ENCODE measurements around the gene ZNF253. TPM values are rescaled to one million over a fixed set of nuclear protein-coding genes. Genes with fewer than 3 reads are reported as not detected.

The ZNF253 gene
- 44.7 and 58.2 TPM in 2 replicates for total RNA-seq (2014; rRNA removed; shearing (Covaris generic))
- 17.6 and 31.4 TPM in 2 replicates for polyA plus RNA-seq (2016; fragmentation: Nextera tagmentation; extraction: Ambion mirVana)
- long read RNA-seq, transcript ZNF253-203 (4 exons, 3,519 nt) = major isoform, 11 of 16 reads
- long read RNA-seq, partial matches to known transcripts = 0 of 16 reads
- long read RNA-seq, other reads (novel, unspliced or antisense) = 3 of 16 reads

DNA sequence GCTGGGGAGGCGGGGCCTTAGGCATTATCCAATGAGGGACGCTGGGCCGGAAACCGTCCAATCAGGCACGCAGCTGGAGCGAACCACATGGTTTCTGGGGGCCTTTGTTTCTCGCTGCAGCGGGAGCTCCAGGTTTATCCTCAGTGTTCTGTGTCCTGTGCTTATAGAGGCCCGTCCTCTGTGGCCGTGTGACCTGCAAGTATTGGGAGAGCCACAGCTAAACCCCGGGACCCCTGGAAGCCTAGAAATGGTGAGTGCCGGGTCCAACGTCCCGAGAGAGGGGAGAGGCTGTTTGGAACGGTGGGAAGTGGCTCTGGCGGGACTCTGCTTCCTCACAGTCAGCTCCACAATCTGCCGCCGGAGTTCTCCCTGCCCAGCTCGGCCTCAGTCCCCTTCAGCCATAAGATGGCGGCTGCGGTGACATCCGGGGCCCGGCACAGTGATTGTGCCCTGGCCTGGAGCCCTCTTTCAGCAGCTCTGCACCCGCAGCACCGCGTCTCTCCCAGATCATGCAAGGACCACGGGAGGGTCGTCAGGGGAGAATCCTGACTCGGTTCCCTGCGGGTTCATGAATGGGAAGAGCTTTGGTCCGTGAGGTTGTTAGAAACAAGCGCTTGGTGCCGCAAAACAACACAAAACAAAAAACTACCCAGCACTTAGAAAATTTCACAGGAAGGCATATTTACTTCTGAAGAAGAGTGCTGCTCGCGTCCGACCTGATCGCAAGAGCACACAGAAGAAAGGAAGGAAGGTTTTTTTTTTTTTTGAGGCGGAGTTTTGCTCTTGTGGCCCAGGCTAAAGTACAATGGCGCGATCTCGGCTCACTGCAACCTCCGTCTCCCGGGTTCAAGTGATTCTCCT lies at the start of gene ZNF253:
Gene ZNF253 (plus strand): TSS at position 133 of the 861 bp plus-strand sequence. CDS start 115 bp downstream, at position 248.
- Mint-ChIP-seq H3K27ac (peak within 1 kb of the TSS; percentile 100), H3K4me1 (peaks cover 21% of the 10 kb centered on the region), H3K9me3 (peaks cover 3% of the 10 kb centered on the region; the same call in 2 of the 3 replicates), H3K36me3 (ENCODE audit: low read depth) (peaks cover 27% of the 10 kb centered on the region), H3K27me3 (ENCODE audit: insufficient read depth, low read depth, poor library complexity) (peaks cover 7% of the 10 kb centered on the region), H3K4me3 (peak within 1 kb of the TSS; percentile 97)
- DNase-seq (ENCODE audit: low spot score) = peak; percentile 100
- H3F3A ChIP-seq (replicated peaks; ENCODE audit: low read depth) = no peaks in the 10 kb centered on the region
- ATAC-seq = peak; percentile 81
- H3K36me3 ChIP-seq (ENCODE audit: insufficient read depth) = no peaks in the 10 kb centered on the region; the same call in 1 of the 2 replicates
- H3K27me3 ChIP-seq (ENCODE audit: insufficient read depth) = no peaks in the 10 kb centered on the region
- no peaks in the 10 kb centered on the region for H3K9me2 ChIP-seq (ENCODE audit: insufficient read depth)
- H3K79me2 ChIP-seq (replicated peaks; ENCODE audit: insufficient read depth) = peaks cover 50% of the 10 kb centered on the region
- peak within 1 kb of the TSS; percentile 98 for H3K27ac ChIP-seq (ENCODE audit: low read depth)
- H4K20me1 ChIP-seq (replicated peaks; ENCODE audit: insufficient read depth) = peaks cover 36% of the 10 kb centered on the region
- H3K4me1 ChIP-seq (ENCODE audit: insufficient read depth) = peaks cover 29% of the 10 kb centered on the region
- H3K4me3 ChIP-seq = peak within 1 kb of the TSS; percentile 78
- H2AFZ ChIP-seq = no peak within 1 kb of the TSS
- H3K4me2 ChIP-seq = peak within 1 kb of the TSS; percentile 81
- TF ChIP-seq, protein P1, sequence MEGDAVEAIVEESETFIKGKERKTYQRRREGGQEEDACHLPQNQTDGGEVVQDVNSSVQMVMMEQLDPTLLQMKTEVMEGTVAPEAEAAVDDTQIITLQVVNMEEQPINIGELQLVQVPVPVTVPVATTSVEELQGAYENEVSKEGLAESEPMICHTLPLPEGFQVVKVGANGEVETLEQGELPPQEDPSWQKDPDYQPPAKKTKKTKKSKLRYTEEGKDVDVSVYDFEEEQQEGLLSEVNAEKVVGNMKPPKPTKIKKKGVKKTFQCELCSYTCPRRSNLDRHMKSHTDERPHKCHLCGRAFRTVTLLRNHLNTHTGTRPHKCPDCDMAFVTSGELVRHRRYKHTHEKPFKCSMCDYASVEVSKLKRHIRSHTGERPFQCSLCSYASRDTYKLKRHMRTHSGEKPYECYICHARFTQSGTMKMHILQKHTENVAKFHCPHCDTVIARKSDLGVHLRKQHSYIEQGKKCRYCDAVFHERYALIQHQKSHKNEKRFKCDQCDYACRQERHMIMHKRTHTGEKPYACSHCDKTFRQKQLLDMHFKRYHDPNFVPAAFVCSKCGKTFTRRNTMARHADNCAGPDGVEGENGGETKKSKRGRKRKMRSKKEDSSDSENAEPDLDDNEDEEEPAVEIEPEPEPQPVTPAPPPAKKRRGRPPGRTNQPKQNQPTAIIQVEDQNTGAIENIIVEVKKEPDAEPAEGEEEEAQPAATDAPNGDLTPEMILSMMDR (conservative IDR thresholded peaks at IDR 0.05; ENCODE audit: low read depth in 2 of 2) = no peak
- TF ChIP-seq NANOG (IDR thresholded peaks at IDR 0.05; ENCODE audit: borderline replicate concordance) (no peak), EZH2 (IDR thresholded peaks at IDR 0.05; ENCODE audit: low read depth, unreplicated experiment) (no peak), CREB1 (CRISPR knock-in tag; IDR thresholded peaks at IDR 0.05; ENCODE audit: low read depth) (0 out of 2 replicates have a peak, but pooled peaks have one; percentile 4), STAT1 (IDR thresholded peaks at IDR 0.05; ENCODE audit: unreplicated experiment) (no peak), JUNB (IDR thresholded peaks at IDR 0.05; ENCODE audit: unreplicated experiment) (no peak), POLR2AphosphoS5 (IDR thresholded peaks at IDR 0.05; ENCODE audit: low read depth) (peak; percentile 99), EZH2phosphoT487 (IDR thresholded peaks at IDR 0.05; ENCODE audit: unreplicated experiment) (no peak), ZNF114 (CRISPR knock-in tag; IDR thresholded peaks at IDR 0.05) (no peak), ETS1 (IDR thresholded peaks at IDR 0.05) (peak; percentile 69; the same call in 1 of the 2 replicates)
- TF ChIP-seq, protein P2, sequence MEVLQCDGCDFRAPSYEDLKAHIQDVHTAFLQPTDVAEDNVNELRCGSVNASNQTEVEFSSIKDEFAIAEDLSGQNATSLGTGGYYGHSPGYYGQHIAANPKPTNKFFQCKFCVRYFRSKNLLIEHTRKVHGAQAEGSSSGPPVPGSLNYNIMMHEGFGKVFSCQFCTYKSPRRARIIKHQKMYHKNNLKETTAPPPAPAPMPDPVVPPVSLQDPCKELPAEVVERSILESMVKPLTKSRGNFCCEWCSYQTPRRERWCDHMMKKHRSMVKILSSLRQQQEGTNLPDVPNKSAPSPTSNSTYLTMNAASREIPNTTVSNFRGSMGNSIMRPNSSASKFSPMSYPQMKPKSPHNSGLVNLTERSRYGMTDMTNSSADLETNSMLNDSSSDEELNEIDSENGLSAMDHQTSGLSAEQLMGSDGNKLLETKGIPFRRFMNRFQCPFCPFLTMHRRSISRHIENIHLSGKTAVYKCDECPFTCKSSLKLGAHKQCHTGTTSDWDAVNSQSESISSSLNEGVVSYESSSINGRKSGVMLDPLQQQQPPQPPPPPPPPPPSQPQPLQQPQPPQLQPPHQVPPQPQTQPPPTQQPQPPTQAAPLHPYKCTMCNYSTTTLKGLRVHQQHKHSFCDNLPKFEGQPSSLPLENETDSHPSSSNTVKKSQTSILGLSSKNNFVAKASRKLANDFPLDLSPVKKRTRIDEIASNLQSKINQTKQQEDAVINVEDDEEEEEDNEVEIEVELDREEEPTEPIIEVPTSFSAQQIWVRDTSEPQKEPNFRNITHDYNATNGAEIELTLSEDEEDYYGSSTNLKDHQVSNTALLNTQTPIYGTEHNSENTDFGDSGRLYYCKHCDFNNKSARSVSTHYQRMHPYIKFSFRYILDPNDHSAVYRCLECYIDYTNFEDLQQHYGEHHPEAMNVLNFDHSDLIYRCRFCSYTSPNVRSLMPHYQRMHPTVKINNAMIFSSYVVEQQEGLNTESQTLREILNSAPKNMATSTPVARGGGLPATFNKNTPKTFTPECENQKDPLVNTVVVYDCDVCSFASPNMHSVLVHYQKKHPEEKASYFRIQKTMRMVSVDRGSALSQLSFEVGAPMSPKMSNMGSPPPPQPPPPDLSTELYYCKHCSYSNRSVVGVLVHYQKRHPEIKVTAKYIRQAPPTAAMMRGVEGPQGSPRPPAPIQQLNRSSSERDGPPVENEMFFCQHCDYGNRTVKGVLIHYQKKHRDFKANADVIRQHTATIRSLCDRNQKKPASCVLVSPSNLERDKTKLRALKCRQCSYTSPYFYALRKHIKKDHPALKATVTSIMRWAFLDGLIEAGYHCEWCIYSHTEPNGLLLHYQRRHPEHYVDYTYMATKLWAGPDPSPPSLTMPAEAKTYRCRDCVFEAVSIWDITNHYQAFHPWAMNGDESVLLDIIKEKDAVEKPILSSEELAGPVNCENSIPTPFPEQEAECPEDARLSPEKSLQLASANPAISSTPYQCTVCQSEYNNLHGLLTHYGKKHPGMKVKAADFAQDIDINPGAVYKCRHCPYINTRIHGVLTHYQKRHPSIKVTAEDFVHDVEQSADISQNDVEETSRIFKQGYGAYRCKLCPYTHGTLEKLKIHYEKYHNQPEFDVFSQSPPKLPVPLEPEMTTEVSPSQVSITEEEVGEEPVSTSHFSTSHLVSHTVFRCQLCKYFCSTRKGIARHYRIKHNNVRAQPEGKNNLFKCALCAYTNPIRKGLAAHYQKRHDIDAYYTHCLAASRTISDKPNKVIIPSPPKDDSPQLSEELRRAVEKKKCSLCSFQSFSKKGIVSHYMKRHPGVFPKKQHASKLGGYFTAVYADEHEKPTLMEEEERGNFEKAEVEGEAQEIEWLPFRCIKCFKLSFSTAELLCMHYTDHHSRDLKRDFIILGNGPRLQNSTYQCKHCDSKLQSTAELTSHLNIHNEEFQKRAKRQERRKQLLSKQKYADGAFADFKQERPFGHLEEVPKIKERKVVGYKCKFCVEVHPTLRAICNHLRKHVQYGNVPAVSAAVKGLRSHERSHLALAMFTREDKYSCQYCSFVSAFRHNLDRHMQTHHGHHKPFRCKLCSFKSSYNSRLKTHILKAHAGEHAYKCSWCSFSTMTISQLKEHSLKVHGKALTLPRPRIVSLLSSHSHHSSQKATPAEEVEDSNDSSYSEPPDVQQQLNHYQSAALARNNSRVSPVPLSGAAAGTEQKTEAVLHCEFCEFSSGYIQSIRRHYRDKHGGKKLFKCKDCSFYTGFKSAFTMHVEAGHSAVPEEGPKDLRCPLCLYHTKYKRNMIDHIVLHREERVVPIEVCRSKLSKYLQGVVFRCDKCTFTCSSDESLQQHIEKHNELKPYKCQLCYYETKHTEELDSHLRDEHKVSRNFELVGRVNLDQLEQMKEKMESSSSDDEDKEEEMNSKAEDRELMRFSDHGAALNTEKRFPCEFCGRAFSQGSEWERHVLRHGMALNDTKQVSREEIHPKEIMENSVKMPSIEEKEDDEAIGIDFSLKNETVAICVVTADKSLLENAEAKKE (CRISPR knock-in tag; IDR thresholded peaks at IDR 0.05) = no peak
- TF ChIP-seq, protein P3, sequence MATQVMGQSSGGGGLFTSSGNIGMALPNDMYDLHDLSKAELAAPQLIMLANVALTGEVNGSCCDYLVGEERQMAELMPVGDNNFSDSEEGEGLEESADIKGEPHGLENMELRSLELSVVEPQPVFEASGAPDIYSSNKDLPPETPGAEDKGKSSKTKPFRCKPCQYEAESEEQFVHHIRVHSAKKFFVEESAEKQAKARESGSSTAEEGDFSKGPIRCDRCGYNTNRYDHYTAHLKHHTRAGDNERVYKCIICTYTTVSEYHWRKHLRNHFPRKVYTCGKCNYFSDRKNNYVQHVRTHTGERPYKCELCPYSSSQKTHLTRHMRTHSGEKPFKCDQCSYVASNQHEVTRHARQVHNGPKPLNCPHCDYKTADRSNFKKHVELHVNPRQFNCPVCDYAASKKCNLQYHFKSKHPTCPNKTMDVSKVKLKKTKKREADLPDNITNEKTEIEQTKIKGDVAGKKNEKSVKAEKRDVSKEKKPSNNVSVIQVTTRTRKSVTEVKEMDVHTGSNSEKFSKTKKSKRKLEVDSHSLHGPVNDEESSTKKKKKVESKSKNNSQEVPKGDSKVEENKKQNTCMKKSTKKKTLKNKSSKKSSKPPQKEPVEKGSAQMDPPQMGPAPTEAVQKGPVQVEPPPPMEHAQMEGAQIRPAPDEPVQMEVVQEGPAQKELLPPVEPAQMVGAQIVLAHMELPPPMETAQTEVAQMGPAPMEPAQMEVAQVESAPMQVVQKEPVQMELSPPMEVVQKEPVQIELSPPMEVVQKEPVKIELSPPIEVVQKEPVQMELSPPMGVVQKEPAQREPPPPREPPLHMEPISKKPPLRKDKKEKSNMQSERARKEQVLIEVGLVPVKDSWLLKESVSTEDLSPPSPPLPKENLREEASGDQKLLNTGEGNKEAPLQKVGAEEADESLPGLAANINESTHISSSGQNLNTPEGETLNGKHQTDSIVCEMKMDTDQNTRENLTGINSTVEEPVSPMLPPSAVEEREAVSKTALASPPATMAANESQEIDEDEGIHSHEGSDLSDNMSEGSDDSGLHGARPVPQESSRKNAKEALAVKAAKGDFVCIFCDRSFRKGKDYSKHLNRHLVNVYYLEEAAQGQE (IDR thresholded peaks at IDR 0.05; ENCODE audit: unreplicated experiment) = no peak
